K562 (cell line): Measurements from ENCODE around the gene TMEM158. TPM values are rescaled to one million over a fixed set of nuclear protein-coding genes. Genes with fewer than 3 reads are reported as not detected.

ENCODE experiments used
- ATAC-seq: fragments of 200-7000 bp; cut with Tn5 transposase; 3 replicates; pipeline ENCODE4 v1.9.1; 2020; ENCODE audit warnings: moderate library complexity
- BruUV-seq: library from RNA; stranded (reverse); fragments of 400-500 nt; replicated peaks from 2 replicates; lab custom pipeline; 2021; lab: Mats Ljungman, UMichigan
- CTCF ChIA-PET: fragments of 300-600 bp; formaldehyde crosslinking; extraction: SDS; loops from one replicate; lab custom pipeline; 2021; ENCODE audit warnings: low intra/inter-chr PET ratio; lab: Yijun Ruan, JAX
- POLR2A ChIA-PET: fragments of 300-600, 350-650 bp; sonication (Branson Sonifier 250); formaldehyde crosslinking; extraction: SDS; loops from one replicate; lab custom pipeline; 2021; ENCODE audit warnings: antibody characterized with exemption, inconsistent platforms; lab: Yijun Ruan, JAX
- DNase-seq, 4 experiments: peaks; one replicate each; pipeline versions ENCODE4 v3.0.0 to v3.0.0-alpha.2; 2011 to 2018; ENCODE audit warnings: low spot score in 3 of 4, mixed read lengths in 3 of 4; ENCODE audit errors: extremely low read depth in 1 of 4
- FAIRE-seq: peaks from 2 replicates; lab custom pipeline; 2011; peaks lifted over from hg19 to GRCh38; lab: Jason Lieb, UNC
- H2AFZ ChIP-seq: 2 replicates; pipeline ENCODE4 v1.6.0; 2011; ENCODE audit warnings: low read depth, low read length, control low read depth, inconsistent platforms
- H3K27ac ChIP-seq: fragments of 200-600 bp; 3 replicates; pipeline ENCODE4 v1.8.0; 2011; ENCODE audit warnings: low read depth, mild to moderate bottlenecking, control low read depth, inconsistent platforms, low read length, moderate library complexity, mixed read lengths; ENCODE audit errors: extremely low read depth
- H3K27me3 ChIP-seq, 2 experiments: fragments of 300-600 bp in 1 of 2; 2 replicates in 1 of 2; 3 replicates in 1 of 2; pipeline versions ENCODE4 v1.6.0 to v1.8.0; 2011; ENCODE audit warnings: inconsistent platforms in 2 of 2, low read length in 2 of 2, mild to moderate bottlenecking in 1 of 2, mixed read lengths in 1 of 2, moderate library complexity in 1 of 2; ENCODE audit not compliant: control insufficient read depth in 2 of 2, insufficient read depth in 2 of 2
- H3K36me3 ChIP-seq: fragments of 300-600 bp; 3 replicates; pipeline ENCODE4 v1.8.0; 2011; ENCODE audit warnings: mild to moderate bottlenecking, low read length, inconsistent platforms; ENCODE audit not compliant: control insufficient read depth, insufficient read depth
- H3K4me1 ChIP-seq, 2 experiments: fragments of 200-600 bp in 1 of 2; replicated peaks in 1 of 2; 2 replicates in 1 of 2; 3 replicates in 1 of 2; pipeline versions ENCODE4 v1.5.1 to v1.8.0; 2011; ENCODE audit warnings: inconsistent platforms in 2 of 2, low read length in 2 of 2, mild to moderate bottlenecking in 1 of 2, mixed read lengths in 1 of 2, moderate library complexity in 1 of 2; ENCODE audit not compliant: control insufficient read depth in 2 of 2, insufficient read depth in 2 of 2
- H3K4me2 ChIP-seq: 2 replicates; pipeline ENCODE4 v1.6.1; 2011; ENCODE audit warnings: low read length, control low read depth, inconsistent platforms, mixed read lengths; ENCODE audit not compliant: insufficient read depth
- H3K4me3 ChIP-seq: fragments of 200-600 bp; sonication (generic), shearing (Covaris generic); 2 replicates; pipeline ENCODE4 v1.5.1; 2016; ENCODE audit warnings: control low read depth, inconsistent platforms
- H3K79me2 ChIP-seq: fragments of 200-600 bp; 3 replicates; pipeline ENCODE4 v1.8.0; 2011; ENCODE audit warnings: low read length, inconsistent platforms; ENCODE audit not compliant: control insufficient read depth, insufficient read depth
- H3K9ac ChIP-seq, 2 experiments: 2 replicates each; pipeline versions ENCODE4 v1.6.0 to v1.6.1; 2011; ENCODE audit warnings: low read depth in 2 of 2, low read length in 2 of 2, control low read depth in 1 of 2, inconsistent platforms in 1 of 2, mild to moderate bottlenecking in 1 of 2, mixed read lengths in 1 of 2; ENCODE audit not compliant: insufficient read depth in 1 of 2
- H3K9me1 ChIP-seq: one replicate; pipeline ENCODE4 v1.6.0; 2011; ENCODE audit warnings: inconsistent platforms, mild to moderate bottlenecking, low read length, moderate library complexity; ENCODE audit not compliant: control insufficient read depth, insufficient read depth
- H3K9me3 ChIP-seq: replicated peaks from 2 replicates; pipeline ENCODE4 v1.5.1; 2011; ENCODE audit warnings: low read depth, low read length, inconsistent platforms; ENCODE audit not compliant: control insufficient read depth, insufficient read depth
- H4K20me1 ChIP-seq: replicated peaks from 2 replicates; pipeline ENCODE4 v1.6.1; 2011; ENCODE audit warnings: low read length, inconsistent platforms, mixed read lengths; ENCODE audit not compliant: control insufficient read depth, insufficient read depth
- FIP1L1 ChIP-seq: fragments of 200-400 bp; formaldehyde crosslinking; IDR thresholded peaks from 2 replicates; pipeline ENCODE4 v1.6.1; 2018; ENCODE audit warnings: mild to moderate bottlenecking, low read depth, low read length; ENCODE audit not compliant: poor library complexity, severe bottlenecking
- RAD21 ChIP-seq, 2 experiments: fragments of 250-450 bp in 1 of 2; fragments of 450-650 bp in 1 of 2; sonication (Bioruptor Pico) in 1 of 2; formaldehyde crosslinking in 1 of 2; IDR thresholded peaks in 1 of 2; conservative IDR thresholded peaks in 1 of 2; 2 replicates each; pipeline versions ENCODE4 v1.4.0 to v1.8.0; 2020 to 2022; ENCODE audit warnings: mild to moderate bottlenecking in 2 of 2, moderate library complexity in 1 of 2
- RB1 ChIP-seq: fragments of 450-650 bp; IDR thresholded peaks from 2 replicates; pipeline ENCODE4 v1.6.1; 2017; ENCODE audit warnings: low read depth, mild to moderate bottlenecking
- REST ChIP-seq, 2 experiments: fragments of 450-650 bp; formaldehyde crosslinking in 1 of 2; IDR thresholded peaks; 2 replicates each; pipeline versions ENCODE4 v1.4.0 to v1.6.1; 2014 to 2020; ENCODE audit warnings: mild to moderate bottlenecking in 2 of 2, borderline replicate concordance in 1 of 2, low read depth in 1 of 2
- whole genome bisulfite sequencing: fragments of 100-300 bp; shearing (Covaris generic); methylation state at CpG from one replicate; pipeline ENCODE4 v1.1.6; 2016; ENCODE audit warnings: low coverage, mixed read lengths; ENCODE audit not compliant: insufficient coverage; ENCODE audit errors: missing lambda C conversion rate; 5-methylcytosine and 5-hydroxymethylcytosine counted together
- in situ Hi-C: fragments of 300-500 bp; cut with MboI; formaldehyde crosslinking; loops from 4 replicates; pipeline ENCODE4 v1.15.0; 2018; ENCODE audit warnings: inconsistent platforms, mixed read lengths
- intact Hi-C: fragments of 100-400 bp; cut with micrococcal nuclease; formaldehyde crosslinking; loops from 2 replicates; pipeline ENCODE4 v1.14.2; 2022
- polyA plus RNA-seq, 8 experiments: library from polyadenylated mRNA; depleted of rRNA in 4 of 8; stranded (reverse) in 5 of 8; unstranded in 3 of 8; fragments of >200 nt; fragmentation: Nextera tagmentation in 2 of 8; fragmentation: Illumina TruSeq in 1 of 8; extraction: Ambion mirVana in 2 of 8; extraction: Trizol in 1 of 8; gene quantifications; 2 replicates each; pipeline versions ENCODE4 v1.2.1 to v1.2.3, GENCODE V29; 2011 to 2014; ENCODE audit warnings: inconsistent platforms in 1 of 8, missing spikeins in 1 of 8
- total RNA-seq, 7 experiments: library from RNA; depleted of rRNA in 6 of 7; stranded (reverse); fragments of >200 nt in 6 of 7; fragmentation: Illumina TruSeq in 2 of 7; extraction: Trizol in 2 of 7; gene quantifications; 2 replicates each; pipeline versions ENCODE4 v1.2.1 to v1.2.3, GENCODE V29; 2011 to 2021; ENCODE audit warnings: low replicate concordance in 1 of 7
- TF ChIP-seq, protein P1 (sequence below), 3 experiments: IDR thresholded peaks in 2 of 3; conservative IDR thresholded peaks in 1 of 3; 2 replicates each; pipeline ENCODE4 v1.5.1; 2011 to 2012; ENCODE audit warnings: low read length in 3 of 3, mild to moderate bottlenecking in 3 of 3, control low read depth in 2 of 3, improper control_type of control experiment in 1 of 3, inconsistent platforms in 1 of 3, low read depth in 1 of 3, mixed read lengths in 1 of 3, moderate library complexity in 1 of 3; ENCODE audit not compliant: insufficient read depth in 2 of 3

The TMEM158 gene
- total and polyA plus RNA-seq, 9 of the 15 experiments (the other 6 are each of a cell fraction or from before 2014, with no cell fraction given) = 2.2 to 46.5 (median 8.4) TPM

- FAIRE-seq = no peak
- DNase-seq = no peak
- Histone ChIP-seq H3K27me3 (peaks cover 27 to 40% of the 10 kb centered on the region in 2 experiments), H3K9me1 (no peaks in the 10 kb centered on the region), H3K36me3 (no peaks in the 10 kb centered on the region), H2AFZ (peak overlapping the region; percentile 8; the same call in 1 of the 2 replicates), H3K9me3 (no peaks in the 10 kb centered on the region), H3K4me3 (no peak overlapping the region), H4K20me1 (no peaks in the 10 kb centered on the region), H3K79me2 (peaks cover 16% of the 10 kb centered on the region), H3K27ac (no peak overlapping the region), H3K9ac (no peak overlapping the region), H3K4me1 (peaks cover 18 to 19% of the 10 kb centered on the region in 2 experiments; a peak in 4 of 5 replicates), H3K4me2 (no peak overlapping the region)
- TF ChIP-seq, protein P1, sequence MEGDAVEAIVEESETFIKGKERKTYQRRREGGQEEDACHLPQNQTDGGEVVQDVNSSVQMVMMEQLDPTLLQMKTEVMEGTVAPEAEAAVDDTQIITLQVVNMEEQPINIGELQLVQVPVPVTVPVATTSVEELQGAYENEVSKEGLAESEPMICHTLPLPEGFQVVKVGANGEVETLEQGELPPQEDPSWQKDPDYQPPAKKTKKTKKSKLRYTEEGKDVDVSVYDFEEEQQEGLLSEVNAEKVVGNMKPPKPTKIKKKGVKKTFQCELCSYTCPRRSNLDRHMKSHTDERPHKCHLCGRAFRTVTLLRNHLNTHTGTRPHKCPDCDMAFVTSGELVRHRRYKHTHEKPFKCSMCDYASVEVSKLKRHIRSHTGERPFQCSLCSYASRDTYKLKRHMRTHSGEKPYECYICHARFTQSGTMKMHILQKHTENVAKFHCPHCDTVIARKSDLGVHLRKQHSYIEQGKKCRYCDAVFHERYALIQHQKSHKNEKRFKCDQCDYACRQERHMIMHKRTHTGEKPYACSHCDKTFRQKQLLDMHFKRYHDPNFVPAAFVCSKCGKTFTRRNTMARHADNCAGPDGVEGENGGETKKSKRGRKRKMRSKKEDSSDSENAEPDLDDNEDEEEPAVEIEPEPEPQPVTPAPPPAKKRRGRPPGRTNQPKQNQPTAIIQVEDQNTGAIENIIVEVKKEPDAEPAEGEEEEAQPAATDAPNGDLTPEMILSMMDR (IDR thresholded peaks at IDR 0.05 in 2 of 3, conservative IDR thresholded peaks at IDR 0.05 in 1 of 3; ENCODE audit: insufficient read depth in 2 of 3, low read depth in 1 of 3, low read length in 3 of 3) = peak in 2 of 3 experiments; percentile 26 to 27; a peak in 1 of 6 replicates
- TF ChIP-seq RB1 (peak; percentile 8; the same call in 1 of the 2 replicates), FIP1L1 (no peak), REST (IDR thresholded peaks at IDR 0.05; ENCODE audit: borderline replicate concordance) (peak; percentile 17; the same call in 1 of the 2 replicates), REST (CRISPR knock-in tag; IDR thresholded peaks at IDR 0.05; ENCODE audit: low read depth) (no peak), RAD21 (CRISPR knock-in tag; conservative IDR thresholded peaks at IDR 0.05 in 1 of 2, IDR thresholded peaks at IDR 0.05 in 1 of 2) (peak in 1 of 2 experiments; percentile 23; a peak in 2 of 4 replicates)
- in situ Hi-C loops = no loop called here
- ChIA-PET POLR2A (interaction anchor here (0.6 to 1.2 kb wide), 4 partner anchors 12 to 111 kb away, joined by 3 to 5 read pairs (median 4); no protein-coding TSS in a partner anchor), CTCF (no interaction called here)
- 34% methylated on average over 6 of the region's 6 CpGs for WGBS
- intact Hi-C loops = loop anchor here (5.0 kb wide), 3 partner anchors 44 to 429 kb away; no protein-coding TSS in a partner anchor
- BruUV-seq = no TSS peak
- no peak for ATAC-seq
These were observed 1.9 kb upstream of the TMEM158 start for GRCh38 chr3:45227946-45228345.
